Measurements from ENCODE around the gene PNMA6E. TPM values are rescaled to one million over a fixed set of nuclear protein-coding genes. Genes with fewer than 3 reads are reported as not detected.
A peak's percentile ranks its signal among the peaks of the same experiment; 100 is the strongest.

PNMA6E gene
- total and polyA plus RNA-seq, 2 of the 13 experiments (the other 11 are each of a cell fraction or from before 2014, with no cell fraction given): not detected

DNA sequence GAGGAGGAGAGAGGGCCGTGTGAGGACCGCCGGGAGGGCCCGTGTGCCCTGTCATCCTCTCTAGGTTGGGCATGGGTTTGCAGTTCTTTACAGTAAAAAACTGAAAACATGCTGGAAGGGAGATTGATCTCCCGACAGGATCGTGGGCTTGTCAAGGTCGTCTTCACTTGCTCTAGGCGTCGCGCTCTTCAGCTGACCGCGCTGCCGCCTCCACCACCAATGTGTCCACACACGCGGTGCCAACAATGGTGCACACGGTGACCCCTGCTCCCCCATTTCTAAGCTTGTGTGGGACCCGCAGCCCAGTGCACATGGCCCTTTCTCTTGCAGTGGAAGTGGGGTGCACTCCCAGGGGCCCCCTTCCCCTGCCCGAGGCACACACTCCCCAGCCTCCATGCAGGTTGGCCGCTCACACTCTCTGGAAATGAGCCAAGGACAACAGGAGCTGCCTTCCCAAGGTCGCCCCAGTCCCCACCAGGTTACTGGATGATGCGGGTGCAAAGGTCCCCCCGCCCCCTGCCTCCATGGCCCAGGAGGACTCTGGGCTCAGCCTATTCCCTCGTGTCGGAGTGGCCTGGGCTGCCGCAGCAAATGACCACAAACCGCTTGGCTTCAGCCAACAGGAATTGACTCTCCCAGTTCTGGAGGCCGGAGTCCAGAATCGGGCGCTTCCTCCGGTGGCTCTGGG, 8.4 kb upstream of the PNMA6E start (continued):
- TF ChIP-seq, protein P1, sequence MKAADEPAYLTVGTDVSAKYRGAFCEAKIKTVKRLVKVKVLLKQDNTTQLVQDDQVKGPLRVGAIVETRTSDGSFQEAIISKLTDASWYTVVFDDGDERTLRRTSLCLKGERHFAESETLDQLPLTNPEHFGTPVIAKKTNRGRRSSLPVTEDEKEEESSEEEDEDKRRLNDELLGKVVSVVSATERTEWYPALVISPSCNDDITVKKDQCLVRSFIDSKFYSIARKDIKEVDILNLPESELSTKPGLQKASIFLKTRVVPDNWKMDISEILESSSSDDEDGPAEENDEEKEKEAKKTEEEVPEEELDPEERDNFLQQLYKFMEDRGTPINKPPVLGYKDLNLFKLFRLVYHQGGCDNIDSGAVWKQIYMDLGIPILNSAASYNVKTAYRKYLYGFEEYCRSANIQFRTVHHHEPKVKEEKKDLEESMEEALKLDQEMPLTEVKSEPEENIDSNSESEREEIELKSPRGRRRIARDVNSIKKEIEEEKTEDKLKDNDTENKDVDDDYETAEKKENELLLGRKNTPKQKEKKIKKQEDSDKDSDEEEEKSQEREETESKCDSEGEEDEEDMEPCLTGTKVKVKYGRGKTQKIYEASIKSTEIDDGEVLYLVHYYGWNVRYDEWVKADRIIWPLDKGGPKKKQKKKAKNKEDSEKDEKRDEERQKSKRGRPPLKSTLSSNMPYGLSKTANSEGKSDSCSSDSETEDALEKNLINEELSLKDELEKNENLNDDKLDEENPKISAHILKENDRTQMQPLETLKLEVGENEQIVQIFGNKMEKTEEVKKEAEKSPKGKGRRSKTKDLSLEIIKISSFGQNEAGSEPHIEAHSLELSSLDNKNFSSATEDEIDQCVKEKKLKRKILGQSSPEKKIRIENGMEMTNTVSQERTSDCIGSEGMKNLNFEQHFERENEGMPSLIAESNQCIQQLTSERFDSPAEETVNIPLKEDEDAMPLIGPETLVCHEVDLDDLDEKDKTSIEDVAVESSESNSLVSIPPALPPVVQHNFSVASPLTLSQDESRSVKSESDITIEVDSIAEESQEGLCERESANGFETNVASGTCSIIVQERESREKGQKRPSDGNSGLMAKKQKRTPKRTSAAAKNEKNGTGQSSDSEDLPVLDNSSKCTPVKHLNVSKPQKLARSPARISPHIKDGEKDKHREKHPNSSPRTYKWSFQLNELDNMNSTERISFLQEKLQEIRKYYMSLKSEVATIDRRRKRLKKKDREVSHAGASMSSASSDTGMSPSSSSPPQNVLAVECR (CRISPR knock-in tag; IDR thresholded peaks at IDR 0.05; ENCODE audit: borderline replicate concordance): peak; percentile 55; the same call in 1 of the 2 replicates
- TF ChIP-seq ZNF331 (CRISPR knock-in tag; IDR thresholded peaks at IDR 0.05): no peak
- 0 out of 2 replicates have a peak, but pooled peaks have one; percentile 54 for TF ChIP-seq ZNF230 (CRISPR knock-in tag; IDR thresholded peaks at IDR 0.05)
- TF ChIP-seq, protein P2, sequence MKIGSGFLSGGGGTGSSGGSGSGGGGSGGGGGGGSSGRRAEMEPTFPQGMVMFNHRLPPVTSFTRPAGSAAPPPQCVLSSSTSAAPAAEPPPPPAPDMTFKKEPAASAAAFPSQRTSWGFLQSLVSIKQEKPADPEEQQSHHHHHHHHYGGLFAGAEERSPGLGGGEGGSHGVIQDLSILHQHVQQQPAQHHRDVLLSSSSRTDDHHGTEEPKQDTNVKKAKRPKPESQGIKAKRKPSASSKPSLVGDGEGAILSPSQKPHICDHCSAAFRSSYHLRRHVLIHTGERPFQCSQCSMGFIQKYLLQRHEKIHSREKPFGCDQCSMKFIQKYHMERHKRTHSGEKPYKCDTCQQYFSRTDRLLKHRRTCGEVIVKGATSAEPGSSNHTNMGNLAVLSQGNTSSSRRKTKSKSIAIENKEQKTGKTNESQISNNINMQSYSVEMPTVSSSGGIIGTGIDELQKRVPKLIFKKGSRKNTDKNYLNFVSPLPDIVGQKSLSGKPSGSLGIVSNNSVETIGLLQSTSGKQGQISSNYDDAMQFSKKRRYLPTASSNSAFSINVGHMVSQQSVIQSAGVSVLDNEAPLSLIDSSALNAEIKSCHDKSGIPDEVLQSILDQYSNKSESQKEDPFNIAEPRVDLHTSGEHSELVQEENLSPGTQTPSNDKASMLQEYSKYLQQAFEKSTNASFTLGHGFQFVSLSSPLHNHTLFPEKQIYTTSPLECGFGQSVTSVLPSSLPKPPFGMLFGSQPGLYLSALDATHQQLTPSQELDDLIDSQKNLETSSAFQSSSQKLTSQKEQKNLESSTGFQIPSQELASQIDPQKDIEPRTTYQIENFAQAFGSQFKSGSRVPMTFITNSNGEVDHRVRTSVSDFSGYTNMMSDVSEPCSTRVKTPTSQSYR (CRISPR knock-in tag; IDR thresholded peaks at IDR 0.05; ENCODE audit: borderline replicate concordance): peak; percentile 28; the same call in 1 of the 2 replicates
- TF ChIP-seq FOXA1 (IDR thresholded peaks at IDR 0.05): no peak
- peak; percentile 60; the same call in 1 of the 2 replicates for TF ChIP-seq FOXA1 (CRISPR knock-in tag; IDR thresholded peaks at IDR 0.05)
- TF ChIP-seq ZNF557 (CRISPR knock-in tag; IDR thresholded peaks at IDR 0.05): no peak
- TF ChIP-seq DPF2 (CRISPR knock-in tag; IDR thresholded peaks at IDR 0.05; ENCODE audit: borderline replicate concordance, low read depth): 0 out of 2 replicates have a peak, but pooled peaks have one; percentile 54
- TF ChIP-seq PCBP2 (optimal IDR thresholded peaks at IDR 0.05; ENCODE audit: low read depth, low read length, poor library complexity, severe bottlenecking): no peak
- TF ChIP-seq PHF21A (CRISPR knock-in tag; IDR thresholded peaks at IDR 0.05): peak; percentile 77
- peak; percentile 26; the same call in 1 of the 2 replicates for TF ChIP-seq PHF20 (CRISPR knock-in tag; IDR thresholded peaks at IDR 0.05)
- TF ChIP-seq, protein P3, sequence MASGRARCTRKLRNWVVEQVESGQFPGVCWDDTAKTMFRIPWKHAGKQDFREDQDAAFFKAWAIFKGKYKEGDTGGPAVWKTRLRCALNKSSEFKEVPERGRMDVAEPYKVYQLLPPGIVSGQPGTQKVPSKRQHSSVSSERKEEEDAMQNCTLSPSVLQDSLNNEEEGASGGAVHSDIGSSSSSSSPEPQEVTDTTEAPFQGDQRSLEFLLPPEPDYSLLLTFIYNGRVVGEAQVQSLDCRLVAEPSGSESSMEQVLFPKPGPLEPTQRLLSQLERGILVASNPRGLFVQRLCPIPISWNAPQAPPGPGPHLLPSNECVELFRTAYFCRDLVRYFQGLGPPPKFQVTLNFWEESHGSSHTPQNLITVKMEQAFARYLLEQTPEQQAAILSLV (CRISPR knock-in tag; IDR thresholded peaks at IDR 0.05; ENCODE audit: borderline replicate concordance): 0 out of 2 replicates have a peak, but pooled peaks have one; percentile 42
- no peak for TF ChIP-seq SOX6 (IDR thresholded peaks at IDR 0.05)
- 0 out of 2 replicates have a peak, but pooled peaks have one; percentile 27 for TF ChIP-seq SOX6 (CRISPR knock-in tag; IDR thresholded peaks at IDR 0.05)
- TF ChIP-seq, protein P4, sequence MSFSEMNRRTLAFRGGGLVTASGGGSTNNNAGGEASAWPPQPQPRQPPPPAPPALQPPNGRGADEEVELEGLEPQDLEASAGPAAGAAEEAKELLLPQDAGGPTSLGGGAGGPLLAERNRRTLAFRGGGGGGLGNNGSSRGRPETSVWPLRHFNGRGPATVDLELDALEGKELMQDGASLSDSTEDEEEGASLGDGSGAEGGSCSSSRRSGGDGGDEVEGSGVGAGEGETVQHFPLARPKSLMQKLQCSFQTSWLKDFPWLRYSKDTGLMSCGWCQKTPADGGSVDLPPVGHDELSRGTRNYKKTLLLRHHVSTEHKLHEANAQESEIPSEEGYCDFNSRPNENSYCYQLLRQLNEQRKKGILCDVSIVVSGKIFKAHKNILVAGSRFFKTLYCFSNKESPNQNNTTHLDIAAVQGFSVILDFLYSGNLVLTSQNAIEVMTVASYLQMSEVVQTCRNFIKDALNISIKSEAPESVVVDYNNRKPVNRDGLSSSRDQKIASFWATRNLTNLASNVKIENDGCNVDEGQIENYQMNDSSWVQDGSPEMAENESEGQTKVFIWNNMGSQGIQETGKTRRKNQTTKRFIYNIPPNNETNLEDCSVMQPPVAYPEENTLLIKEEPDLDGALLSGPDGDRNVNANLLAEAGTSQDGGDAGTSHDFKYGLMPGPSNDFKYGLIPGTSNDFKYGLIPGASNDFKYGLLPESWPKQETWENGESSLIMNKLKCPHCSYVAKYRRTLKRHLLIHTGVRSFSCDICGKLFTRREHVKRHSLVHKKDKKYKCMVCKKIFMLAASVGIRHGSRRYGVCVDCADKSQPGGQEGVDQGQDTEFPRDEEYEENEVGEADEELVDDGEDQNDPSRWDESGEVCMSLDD (CRISPR knock-in tag; IDR thresholded peaks at IDR 0.05; ENCODE audit: borderline replicate concordance): peak; percentile 95; the same call in 1 of the 2 replicates
- no peak for TF ChIP-seq ZNF382 (CRISPR knock-in tag; IDR thresholded peaks at IDR 0.05; ENCODE audit: borderline replicate concordance)
- TF ChIP-seq HNRNPL (IDR thresholded peaks at IDR 0.05; ENCODE audit: low read depth, low read length): no peak
- peak; percentile 42; the same call in 1 of the 2 replicates for TF ChIP-seq SAP130 (CRISPR knock-in tag; IDR thresholded peaks at IDR 0.05; ENCODE audit: low read depth)

All from HepG2 (cell line).